Measurements from ENCODE around the gene PFN1.

GRCh38 chr17:4973256-4974114 lies 25.2 kb upstream of the PFN1 start:
- TF ChIP-seq POLR2A (conservative IDR thresholded peaks at IDR 0.05) = no peak
- no peak for TF ChIP-seq MAX (CRISPR knock-in tag; IDR thresholded peaks at IDR 0.05)
- TF ChIP-seq CEBPB (tag; IDR thresholded peaks at IDR 0.05) = no peak
- no peak for TF ChIP-seq CGGBP1 (CRISPR knock-in tag; IDR thresholded peaks at IDR 0.05)
- no peak for TF ChIP-seq RFX1 (IDR thresholded peaks at IDR 0.05)
- no peak for TF ChIP-seq FOXM1 (IDR thresholded peaks at IDR 0.05; ENCODE audit: low read depth)
- no peak for TF ChIP-seq FOXM1 (CRISPR knock-in tag; IDR thresholded peaks at IDR 0.05; ENCODE audit: low read depth)
- no peak for TF ChIP-seq HNRNPK (IDR thresholded peaks at IDR 0.05; ENCODE audit: low read depth, low read length, poor library complexity, severe bottlenecking)
